Testis (tissue), 3 donors: ENCODE measurements around the gene THOC6. TPM values are rescaled to one million over a fixed set of nuclear protein-coding genes. Genes with fewer than 3 reads are reported as not detected.

ENCODE experiments used
- DNase-seq: peaks from one replicate; pipeline ENCODE4 v3.0.0-alpha.2; 2019
- H3K27ac ChIP-seq, 2 donors: fragments of 200-600 bp; sonication (generic); one replicate each; pipeline ENCODE4 v1.5.1; 2019
- H3K27me3 ChIP-seq: fragments of 200-600 bp; sonication (generic); one replicate; pipeline ENCODE4 v1.5.1; 2019
- H3K36me3 ChIP-seq: fragments of 200-600 bp; sonication (generic); one replicate; pipeline ENCODE4 v1.5.1; 2017; ENCODE audit warnings: low read depth; ENCODE audit errors: missing control alignments
- H3K4me1 ChIP-seq: fragments of 200-600 bp; sonication (generic); one replicate; pipeline ENCODE4 v1.5.1; 2019
- H3K4me3 ChIP-seq, 2 donors: fragments of 200-600 bp; sonication (generic); one replicate each; pipeline ENCODE4 v1.5.1; 2017 to 2019
- H3K9me3 ChIP-seq: fragments of 200-600 bp; sonication (generic); one replicate; pipeline ENCODE4 v1.5.1; 2017
- CTCF ChIP-seq, 3 experiments: fragments of 450-650 bp in 2 of 3; fragments of 200-600 bp in 1 of 3; sonication (generic) in 1 of 3; IDR thresholded peaks; one replicate each; pipeline ENCODE4 v1.5.1; 2016 to 2019; ENCODE audit warnings: antibody characterized with exemption in 3 of 3, mild to moderate bottlenecking in 2 of 3, moderate library complexity in 1 of 3
- POLR2A ChIP-seq: fragments of 450-650 bp; IDR thresholded peaks from one replicate; pipeline ENCODE4 v1.6.1; 2017; ENCODE audit warnings: antibody characterized with exemption, mild to moderate bottlenecking, moderate library complexity
- WGBS, 2 donors: methylation state at CpG; one replicate each; pipeline ENCODE4 v1.1.5; 2018; 5-methylcytosine and 5-hydroxymethylcytosine counted together
- intact Hi-C: fragments of 100-400 bp; cut with DNase I; formaldehyde crosslinking; loops from one replicate; pipeline ENCODE4 v1.15.1; 2023; ENCODE audit warnings: low total_unique reads
- polyA plus RNA-seq: library from polyadenylated mRNA; stranded (reverse); fragments of 350-450 nt; fragmentation: Illumina TruSeq; extraction: RNeasy Lipid Tissue Mini Kit (QIAGEN cat#74804); gene quantifications from one replicate; pipeline ENCODE4 v1.2.3, GENCODE V29; 2014; ENCODE audit warnings: low read depth, low replicate concordance; ENCODE audit not compliant: insufficient read depth
- total RNA-seq, 2 donors: library from RNA; depleted of rRNA; stranded (reverse); fragments of >200 nt; gene quantifications; one replicate each; pipeline ENCODE4 v1.2.3, GENCODE V29; 2016

Gene THOC6
- total and polyA plus RNA-seq, 3 donors from 2014 or later: 17.3 to 27.3 (median 19.6) TPM

- Histone ChIP-seq H3K36me3 (no peaks in the 10 kb centered on the region), H3K4me3 (no peak overlapping the region), H3K4me1 (no peaks in the 10 kb centered on the region), H3K27ac (no peak overlapping the region), H3K9me3 (no peaks in the 10 kb centered on the region), H3K27me3 (no peaks in the 10 kb centered on the region)
- intact Hi-C loops: no loop called here
- TF ChIP-seq CTCF (IDR thresholded peaks at IDR 0.05) (no peak), POLR2A (no peak)
- DNase-seq: no peak
- 33 to 49% methylated on average over 9 to 11 of the region's 11 CpGs for WGBS, 2 donors
These were observed 14.4 kb downstream of the THOC6 start for GRCh38 chr16:3038256-3038655.

GRCh38 chr16:3038896-3039295 is 15.1 kb downstream of the THOC6 start:
- WGBS, 2 donors: 73 to 85% methylated on average over 5 of the region's 5 CpGs
- H3K9me3 ChIP-seq: no peaks in the 10 kb centered on the region
- H3K4me3 ChIP-seq: no peak overlapping the region
- no peak for DNase-seq
- TF ChIP-seq CTCF (IDR thresholded peaks at IDR 0.05) (no peak), POLR2A (no peak)
- intact Hi-C loops: no loop called here
- H3K36me3 ChIP-seq: no peaks in the 10 kb centered on the region
- H3K27me3 ChIP-seq: no peaks in the 10 kb centered on the region
- no peaks in the 10 kb centered on the region for H3K4me1 ChIP-seq
- H3K27ac ChIP-seq: no peak overlapping the region

- Histone ChIP-seq H3K4me1 (peaks cover 14% of the 10 kb centered on the region), H3K27ac (no peak overlapping the region), H3K27me3 (no peaks in the 10 kb centered on the region), H3K9me3 (no peaks in the 10 kb centered on the region), H3K36me3 (no peaks in the 10 kb centered on the region), H3K4me3 (no peak overlapping the region)
- no peak for DNase-seq
- intact Hi-C loops: no loop called here
- WGBS, 2 donors: 44 to 56% methylated on average over 3 of the region's 3 CpGs
- TF ChIP-seq POLR2A (no peak), CTCF (IDR thresholded peaks at IDR 0.05) (no peak)
These were observed 18.5 kb downstream of the THOC6 start for GRCh38 chr16:3042376-3042775.

- intact Hi-C loops: no loop called here
- DNase-seq: no peak
- peaks cover 14% of the 10 kb centered on the region for H3K4me1 ChIP-seq
- H3K36me3 ChIP-seq: no peaks in the 10 kb centered on the region
- WGBS, 2 donors: 48 to 79% methylated on average over 6 of the region's 6 CpGs
- no peak overlapping the region for H3K27ac ChIP-seq
- H3K27me3 ChIP-seq: no peaks in the 10 kb centered on the region
- H3K4me3 ChIP-seq: no peak overlapping the region
- H3K9me3 ChIP-seq: no peaks in the 10 kb centered on the region
- TF ChIP-seq POLR2A: no peak
- TF ChIP-seq CTCF (IDR thresholded peaks at IDR 0.05): no peak
These were observed 20.9 kb downstream of the THOC6 start for GRCh38 chr16:3044708-3045107.
